A204.1 (cell line): Measurements from ENCODE around the gene SLC9A6.

Experiments used
- FAIRE-seq: peaks from 2 replicates; lab custom pipeline; 2012; peaks lifted over from hg19 to GRCh38; lab: Jason Lieb, UNC

The SLC9A6 gene

DNA sequence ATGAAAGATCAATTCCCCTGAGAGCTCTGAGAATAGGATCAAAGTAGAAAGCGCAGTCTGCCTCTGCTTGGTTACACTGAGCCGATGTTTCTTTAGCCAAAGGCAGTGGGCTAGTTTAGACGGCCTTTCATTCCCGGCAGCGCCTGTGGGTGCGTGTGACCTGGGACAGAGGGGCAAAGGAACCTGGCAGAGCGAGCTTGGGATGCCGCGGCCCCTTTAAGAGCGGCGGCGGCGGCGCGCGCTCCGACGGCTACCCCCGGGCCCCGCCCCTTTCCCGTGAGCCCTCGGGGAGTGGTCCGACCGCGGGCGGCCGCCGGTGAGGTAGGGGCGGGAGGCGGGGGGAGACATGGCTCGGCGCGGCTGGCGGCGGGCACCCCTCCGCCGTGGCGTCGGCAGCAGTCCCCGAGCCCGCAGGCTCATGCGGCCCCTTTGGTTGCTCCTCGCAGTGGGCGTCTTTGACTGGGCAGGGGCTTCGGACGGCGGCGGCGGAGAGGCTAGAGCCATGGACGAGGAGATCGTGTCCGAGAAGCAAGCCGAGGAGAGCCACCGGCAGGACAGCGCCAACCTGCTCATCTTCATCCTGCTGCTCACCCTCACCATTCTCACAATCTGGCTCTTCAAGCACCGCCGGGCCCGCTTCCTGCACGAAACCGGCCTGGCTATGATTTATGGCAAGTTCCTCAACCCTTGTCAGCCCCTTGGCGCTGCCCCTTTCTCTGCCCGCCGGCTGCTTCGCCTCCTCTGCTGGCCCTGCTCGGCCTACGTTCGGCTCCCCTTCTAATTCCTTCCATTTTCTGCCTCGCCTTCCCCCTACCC is at the start of gene SLC9A6:
TSS of gene SLC9A6 (plus strand) at position 279 of the 816 bp plus-strand sequence. CDS start at position 503, 224 bp downstream.
- FAIRE-seq: no peak

DNA sequence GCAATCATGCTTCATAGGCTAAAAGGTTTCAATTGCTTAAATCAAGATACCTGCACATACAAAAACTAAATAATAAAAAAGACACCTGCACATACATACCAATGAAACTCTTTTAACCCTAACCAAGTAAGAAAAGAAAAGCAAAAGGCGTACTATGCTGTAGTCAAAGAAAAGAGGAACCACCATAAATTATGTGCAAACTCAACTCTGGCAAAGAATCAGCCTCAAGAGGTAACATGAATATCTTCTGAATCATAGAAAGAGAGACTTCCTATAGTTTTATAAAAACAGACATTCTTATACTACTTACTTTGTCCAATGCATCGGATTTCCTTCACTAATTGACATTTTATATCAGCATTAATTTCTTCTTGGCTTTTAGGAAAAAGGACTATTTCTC is 40.7 kb upstream of the SLC9A6 start:
- no peak for FAIRE-seq

GRCh38 chrX:135951291-135951690 is 33.9 kb upstream of the SLC9A6 start:
- no peak for FAIRE-seq

GRCh38 chrX:135973025-135973547 is 12.1 kb upstream of the SLC9A6 start:
- FAIRE-seq: no peak

DNA sequence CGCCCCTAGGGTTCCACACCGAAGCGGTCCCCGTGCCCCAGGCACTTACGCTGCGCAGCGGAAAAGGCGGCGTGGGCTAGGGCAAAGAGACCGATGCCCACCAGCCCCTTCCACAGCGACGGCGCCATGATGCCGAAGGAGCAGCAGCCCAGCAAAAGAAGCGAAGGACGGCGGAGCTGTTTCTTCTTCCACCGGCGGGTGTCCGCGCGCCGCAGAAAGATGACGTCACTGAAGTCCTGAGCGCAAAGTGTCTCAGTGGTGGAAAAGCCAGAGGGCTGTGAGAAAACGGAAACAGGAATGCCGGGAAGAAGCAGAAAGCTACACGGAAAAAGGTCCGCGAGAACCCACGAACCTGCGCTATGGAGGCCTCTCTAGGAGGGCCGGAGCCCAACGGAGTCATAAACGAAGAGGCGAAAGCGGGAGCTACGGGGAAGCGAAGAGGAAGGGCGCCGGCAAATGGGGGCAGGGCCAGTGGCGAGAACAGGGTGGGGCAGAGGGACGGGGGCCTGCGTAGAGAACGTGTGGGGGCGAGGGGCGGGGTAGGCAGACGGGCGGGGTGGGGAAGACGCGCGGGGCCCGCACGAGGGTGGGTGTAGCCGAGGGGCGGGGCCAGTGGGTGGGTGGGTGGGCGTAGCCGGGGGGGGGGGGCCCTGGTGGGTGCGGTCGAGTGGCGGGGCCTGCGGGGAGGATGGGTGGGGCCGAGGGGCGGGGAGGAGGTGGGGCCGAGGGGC is 11.5 kb upstream of the SLC9A6 start, which contains the start of gene MMGT1:
TSS of gene MMGT1 (minus strand) at position 441 of the 731 bp plus-strand sequence. CDS start at position 128, 313 bp downstream.
- FAIRE-seq: no peak

GRCh38 chrX:135974279-135974856 is 10.9 kb upstream of the SLC9A6 start:
- FAIRE-seq: no peak

GRCh38 chrX:135975421-135975820 is 9.8 kb upstream of the SLC9A6 start:
- FAIRE-seq: no peak

DNA sequence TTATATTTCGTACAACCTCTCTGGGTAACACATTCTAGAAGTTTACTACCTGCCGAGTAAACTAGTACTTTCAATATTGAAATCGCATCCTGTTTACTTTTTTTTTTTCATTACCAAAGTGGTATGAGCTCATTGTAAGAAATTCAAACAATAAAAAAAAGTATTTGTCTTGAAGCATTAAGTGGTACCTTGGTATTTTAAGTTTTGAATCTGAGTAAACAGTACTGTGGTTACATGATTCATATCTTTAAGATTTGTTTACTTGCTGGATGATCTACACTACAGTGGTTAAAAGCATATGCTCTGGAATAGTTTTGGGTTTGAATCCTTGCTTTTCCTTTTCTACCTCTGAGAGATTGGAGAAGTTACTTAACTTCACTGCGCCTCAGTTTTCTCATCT is 7.6 kb upstream of the SLC9A6 start:
- no peak for FAIRE-seq

DNA sequence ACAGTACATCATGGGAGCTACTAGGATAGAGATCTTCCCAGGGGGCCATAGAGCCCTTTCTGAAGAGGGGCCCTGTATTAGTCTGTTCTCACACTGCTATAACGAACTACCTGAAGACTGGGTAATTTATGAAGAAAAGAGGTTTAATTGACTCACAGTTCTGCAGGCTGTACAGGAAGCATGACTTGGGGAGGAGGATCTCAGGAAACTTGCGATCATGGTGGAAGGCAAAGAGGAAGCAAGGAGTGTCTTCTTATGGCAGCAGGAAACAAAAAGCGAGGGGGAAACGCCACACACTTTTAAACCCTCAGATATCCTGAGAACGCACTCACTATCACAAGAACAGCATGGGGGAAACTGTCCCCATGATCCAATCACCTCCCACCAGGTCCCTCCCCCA is 4.2 kb upstream of the SLC9A6 start:
- FAIRE-seq: no peak

GRCh38 chrX:135981668-135982067 is 3.6 kb upstream of the SLC9A6 start:
- no peak for FAIRE-seq

GRCh38 chrX:135982860-135983259 is 2.4 kb upstream of the SLC9A6 start:
- no peak for FAIRE-seq

GRCh38 chrX:135984256-135984655 is 979 bp upstream of the SLC9A6 start:
- no peak for FAIRE-seq

GRCh38 chrX:135984791-135985156 is 461 bp upstream of the SLC9A6 start:
- no peak for FAIRE-seq

- FAIRE-seq: no peak
These were observed 707 bp downstream of the SLC9A6 start for GRCh38 chrX:135985973-135986310.

GRCh38 chrX:135988245-135988644 is 3.0 kb downstream of the SLC9A6 start:
- FAIRE-seq: no peak

DNA sequence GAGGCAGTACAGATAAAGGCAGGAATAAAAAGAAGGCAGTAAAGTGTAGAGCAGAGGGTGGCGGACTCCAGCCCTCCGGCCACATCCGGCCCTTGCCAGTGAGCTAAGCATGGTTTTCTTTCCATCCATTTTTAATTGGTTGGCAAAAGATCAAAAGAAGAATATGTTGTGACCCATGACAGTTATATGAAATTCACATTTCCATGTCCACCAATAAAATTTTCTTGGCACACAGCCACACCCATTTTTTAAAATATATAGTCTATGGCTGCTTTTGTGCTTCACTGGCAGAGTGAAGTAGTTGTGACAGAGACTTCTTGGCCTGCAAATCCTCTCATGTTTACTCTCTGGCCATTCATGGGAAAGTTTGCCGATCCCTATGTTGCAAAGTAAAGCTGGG is 29.8 kb downstream of the SLC9A6 start:
- no peak for FAIRE-seq

- FAIRE-seq: no peak
These were observed 31.6 kb downstream of the SLC9A6 start for GRCh38 chrX:136016881-136017280.

DNA sequence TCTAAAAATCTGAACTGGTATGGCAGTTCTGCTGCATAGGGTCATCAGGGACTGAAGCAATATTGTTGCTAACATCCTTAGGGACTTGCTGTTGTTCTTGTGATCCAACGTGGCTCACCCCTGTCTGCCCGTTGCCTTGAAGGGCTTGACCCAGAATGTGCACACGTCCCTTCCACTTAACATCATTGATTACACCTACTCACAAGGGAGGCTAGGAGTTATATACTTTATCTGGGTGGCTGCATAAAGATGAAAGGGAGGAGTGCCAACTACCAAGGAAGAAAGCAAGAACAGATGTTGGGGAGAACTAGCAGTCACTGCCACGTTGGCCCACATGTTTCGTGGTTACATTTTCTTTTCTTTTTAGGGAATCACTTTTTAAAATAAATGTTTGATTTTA is 34.0 kb downstream of the SLC9A6 start:
- FAIRE-seq: no peak

DNA sequence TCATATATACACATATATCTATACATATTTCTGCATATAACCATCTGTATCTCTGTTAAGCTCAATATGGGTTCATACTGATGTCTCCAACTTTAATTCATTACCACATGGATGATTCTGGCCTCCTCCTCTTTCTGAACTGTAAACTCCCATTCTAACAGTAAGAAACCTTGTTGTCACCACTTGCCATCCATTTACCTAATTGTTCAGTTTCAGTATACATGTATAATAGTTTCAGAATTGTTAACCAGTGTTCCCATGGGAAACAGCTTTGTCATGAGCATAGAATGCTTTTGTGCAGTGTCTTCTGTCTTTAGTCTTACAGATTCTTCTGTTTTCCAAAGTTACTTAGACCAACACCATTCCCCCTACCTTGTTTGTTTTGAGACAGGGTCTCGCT is 35.9 kb downstream of the SLC9A6 start:
- FAIRE-seq: no peak

DNA sequence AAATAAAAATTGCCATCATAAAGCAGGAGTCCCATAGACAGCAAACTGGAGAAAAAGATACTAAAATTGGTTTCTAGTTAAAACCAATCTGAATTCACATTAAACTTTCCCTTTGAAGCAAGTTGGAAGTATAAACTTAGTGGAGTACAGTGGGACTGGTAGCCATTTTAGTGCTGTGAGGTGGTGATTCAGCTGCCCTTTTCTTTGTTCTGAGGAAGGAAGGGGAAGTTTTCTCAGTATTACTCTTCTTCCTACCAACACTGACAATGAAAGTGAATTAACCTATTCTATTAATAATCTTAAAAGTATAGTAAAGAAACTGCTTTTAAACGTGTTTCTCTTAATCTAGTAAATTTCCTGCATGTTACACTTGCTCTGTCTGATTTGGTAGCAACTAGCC is 36.7 kb downstream of the SLC9A6 start:
- FAIRE-seq: no peak

- FAIRE-seq: no peak
These were observed 39.9 kb downstream of the SLC9A6 start for GRCh38 chrX:136025091-136025490.

DNA sequence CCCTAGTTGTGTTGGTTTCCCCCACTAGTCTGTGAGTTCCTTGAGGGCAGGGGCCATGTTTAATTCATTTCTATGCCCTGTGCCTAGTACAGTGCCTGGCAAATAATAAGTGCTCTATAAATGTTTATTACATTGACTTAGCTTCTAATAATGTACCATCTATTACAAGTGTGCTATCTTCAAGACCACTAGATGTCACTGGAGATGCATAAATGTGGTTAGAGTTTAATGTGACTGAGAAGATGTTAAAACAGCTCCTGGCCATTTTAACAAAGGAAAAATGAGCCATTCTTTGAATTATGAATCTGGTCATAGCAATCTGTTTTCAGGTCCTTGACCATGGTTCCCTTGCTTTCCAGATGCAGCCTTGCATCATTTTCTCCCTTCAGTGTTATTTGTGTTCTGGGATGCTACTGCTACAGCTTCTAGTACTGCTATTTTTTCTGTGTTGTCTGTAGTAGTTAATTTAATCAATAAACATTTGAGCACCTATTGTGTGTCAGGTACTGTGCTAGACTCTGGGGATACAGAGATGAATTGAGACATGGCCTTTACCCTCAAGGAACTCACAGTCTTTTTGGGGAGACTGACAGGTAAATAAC is 43.2 kb downstream of the SLC9A6 start:
- peak; percentile 98 for FAIRE-seq

DNA sequence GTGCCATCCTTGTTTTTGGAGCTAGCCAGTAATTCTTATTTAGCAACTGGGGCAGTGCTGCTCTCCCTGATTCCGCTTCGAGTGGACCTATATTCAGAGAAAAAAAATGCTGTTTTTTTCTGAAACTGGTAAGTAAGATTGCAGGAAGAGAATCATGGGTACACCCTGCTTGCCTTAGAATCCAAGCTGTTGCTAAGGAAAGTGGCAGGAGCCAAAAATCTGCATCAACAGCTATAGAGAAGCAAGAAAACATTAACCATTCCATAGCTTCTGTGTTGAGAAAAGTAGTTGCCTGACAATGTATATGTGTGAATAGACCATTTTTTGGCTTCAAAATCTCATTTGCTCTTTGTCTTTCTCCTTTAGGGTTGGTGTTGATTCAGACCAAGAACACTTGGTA is 44.5 kb downstream of the SLC9A6 start:
- no peak for FAIRE-seq
